Esophagus squamous epithelium (tissue), 4 donors: ENCODE results near the gene NUP98.

Experiments
- POLR2A ChIP-seq, 4 donors: fragments of 450-650 bp; IDR thresholded peaks; one replicate each; pipeline ENCODE4 v1.6.1; 2017; ENCODE audit warnings: antibody characterized with exemption in 4 of 4, mild to moderate bottlenecking in 4 of 4, moderate library complexity in 3 of 4
- TF ChIP-seq, protein P1 (sequence below), 6 experiments: fragments of 450-650 bp in 4 of 6; fragments of 200-600 bp in 2 of 6; sonication (generic) in 2 of 6; IDR thresholded peaks; one replicate each; pipeline ENCODE4 v1.5.1; 2016 to 2019; ENCODE audit warnings: antibody characterized with exemption in 6 of 6, mild to moderate bottlenecking in 4 of 6, moderate library complexity in 4 of 6

DNA sequence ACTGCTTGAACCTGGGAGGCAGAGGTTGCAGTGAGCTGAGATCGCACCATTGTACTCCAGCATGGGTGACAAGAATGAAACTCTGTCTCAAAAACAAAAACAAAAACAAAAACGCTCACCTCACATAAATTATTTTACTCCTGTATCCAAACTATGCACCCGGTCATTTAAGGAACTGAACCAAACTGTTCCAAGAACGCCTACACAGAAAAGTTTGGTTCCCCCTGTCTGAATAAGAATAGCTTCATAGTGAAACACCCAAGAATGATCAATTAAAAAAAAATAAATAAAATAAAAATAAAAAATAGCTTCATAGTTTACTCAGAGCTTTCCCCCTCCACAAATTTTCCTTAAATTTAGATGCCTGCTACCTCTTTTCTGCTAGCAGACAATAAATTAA, 13.7 kb downstream of the NUP98 start:
- TF ChIP-seq, protein P1, sequence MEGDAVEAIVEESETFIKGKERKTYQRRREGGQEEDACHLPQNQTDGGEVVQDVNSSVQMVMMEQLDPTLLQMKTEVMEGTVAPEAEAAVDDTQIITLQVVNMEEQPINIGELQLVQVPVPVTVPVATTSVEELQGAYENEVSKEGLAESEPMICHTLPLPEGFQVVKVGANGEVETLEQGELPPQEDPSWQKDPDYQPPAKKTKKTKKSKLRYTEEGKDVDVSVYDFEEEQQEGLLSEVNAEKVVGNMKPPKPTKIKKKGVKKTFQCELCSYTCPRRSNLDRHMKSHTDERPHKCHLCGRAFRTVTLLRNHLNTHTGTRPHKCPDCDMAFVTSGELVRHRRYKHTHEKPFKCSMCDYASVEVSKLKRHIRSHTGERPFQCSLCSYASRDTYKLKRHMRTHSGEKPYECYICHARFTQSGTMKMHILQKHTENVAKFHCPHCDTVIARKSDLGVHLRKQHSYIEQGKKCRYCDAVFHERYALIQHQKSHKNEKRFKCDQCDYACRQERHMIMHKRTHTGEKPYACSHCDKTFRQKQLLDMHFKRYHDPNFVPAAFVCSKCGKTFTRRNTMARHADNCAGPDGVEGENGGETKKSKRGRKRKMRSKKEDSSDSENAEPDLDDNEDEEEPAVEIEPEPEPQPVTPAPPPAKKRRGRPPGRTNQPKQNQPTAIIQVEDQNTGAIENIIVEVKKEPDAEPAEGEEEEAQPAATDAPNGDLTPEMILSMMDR (IDR thresholded peaks at IDR 0.05), result no peak
- no peak for TF ChIP-seq POLR2A (IDR thresholded peaks at IDR 0.05)
